Measurements from ENCODE around the gene LYZL1. TPM values are rescaled to one million over a fixed set of nuclear protein-coding genes. Genes with fewer than 3 reads are reported as not detected.
"Not testable (repeated sequence)": the region's sequence is repeated elsewhere in the genome, so short reads cannot be mapped to it uniquely, and the experiment has no call there.

The LYZL1 gene
- total RNA-seq, 1 donor from 2014 or later = not detected

DNA sequence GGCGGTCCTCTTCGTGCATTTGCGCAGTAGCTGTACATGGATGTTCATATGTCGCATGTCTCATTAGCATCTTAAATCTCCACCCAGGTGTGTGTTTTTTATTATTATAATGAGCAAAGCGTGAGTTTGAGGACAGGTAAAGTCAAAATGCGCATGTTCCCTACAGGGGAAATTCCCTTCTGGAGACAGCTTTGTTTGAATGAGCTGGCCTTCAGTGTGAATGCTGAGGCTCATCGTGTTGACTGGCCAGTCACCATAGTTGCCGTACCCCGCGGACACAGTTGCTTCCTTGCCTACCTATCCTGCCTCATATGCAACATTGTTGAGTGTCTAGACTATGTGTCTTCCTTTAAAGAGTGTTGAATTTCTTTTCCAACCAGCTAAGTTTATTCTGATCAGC is 13.6 kb downstream of the LYZL1 start:
- Mint-ChIP-seq H3K4me1 (ENCODE audit: unreplicated experiment) (peaks cover 15% of the 10 kb centered on the region), H3K9me3 (peaks cover 24% of the 10 kb centered on the region), H3K4me3 (no peak overlapping the region), H3K36me3 (peaks cover 20% of the 10 kb centered on the region), H3K27ac (no peak overlapping the region), H3K27me3 (no peaks in the 10 kb centered on the region)
- TF ChIP-seq, protein P1, sequence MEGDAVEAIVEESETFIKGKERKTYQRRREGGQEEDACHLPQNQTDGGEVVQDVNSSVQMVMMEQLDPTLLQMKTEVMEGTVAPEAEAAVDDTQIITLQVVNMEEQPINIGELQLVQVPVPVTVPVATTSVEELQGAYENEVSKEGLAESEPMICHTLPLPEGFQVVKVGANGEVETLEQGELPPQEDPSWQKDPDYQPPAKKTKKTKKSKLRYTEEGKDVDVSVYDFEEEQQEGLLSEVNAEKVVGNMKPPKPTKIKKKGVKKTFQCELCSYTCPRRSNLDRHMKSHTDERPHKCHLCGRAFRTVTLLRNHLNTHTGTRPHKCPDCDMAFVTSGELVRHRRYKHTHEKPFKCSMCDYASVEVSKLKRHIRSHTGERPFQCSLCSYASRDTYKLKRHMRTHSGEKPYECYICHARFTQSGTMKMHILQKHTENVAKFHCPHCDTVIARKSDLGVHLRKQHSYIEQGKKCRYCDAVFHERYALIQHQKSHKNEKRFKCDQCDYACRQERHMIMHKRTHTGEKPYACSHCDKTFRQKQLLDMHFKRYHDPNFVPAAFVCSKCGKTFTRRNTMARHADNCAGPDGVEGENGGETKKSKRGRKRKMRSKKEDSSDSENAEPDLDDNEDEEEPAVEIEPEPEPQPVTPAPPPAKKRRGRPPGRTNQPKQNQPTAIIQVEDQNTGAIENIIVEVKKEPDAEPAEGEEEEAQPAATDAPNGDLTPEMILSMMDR (conservative IDR thresholded peaks at IDR 0.05) = no peak
- DNase-seq (ENCODE audit: extremely low spot score, unreplicated experiment) = no peak

GRCh38 chr10:29304264-29304994 is 15.6 kb downstream of the LYZL1 start:
- Mint-ChIP-seq H3K27ac (peak overlapping the region; percentile 15), H3K4me3 (peak overlapping the region; percentile 50), H3K27me3 (no peaks in the 10 kb centered on the region), H3K4me1 (ENCODE audit: unreplicated experiment) (peaks cover 15% of the 10 kb centered on the region), H3K36me3 (peaks cover 14% of the 10 kb centered on the region), H3K9me3 (peaks cover 14% of the 10 kb centered on the region)
- TF ChIP-seq, protein P1 (conservative IDR thresholded peaks at IDR 0.05) = peak; percentile 96
- DNase-seq (ENCODE audit: extremely low spot score, unreplicated experiment) = peak; percentile 64

- peaks cover 19% of the 10 kb centered on the region for H3K4me1 Mint-ChIP-seq (ENCODE audit: unreplicated experiment)
- H3K9me3 Mint-ChIP-seq = peaks cover 15% of the 10 kb centered on the region
- TF ChIP-seq, protein P1 (conservative IDR thresholded peaks at IDR 0.05) = no peak
- peaks cover 14% of the 10 kb centered on the region for H3K36me3 Mint-ChIP-seq
- no peak overlapping the region for H3K4me3 Mint-ChIP-seq
- DNase-seq (ENCODE audit: extremely low spot score, unreplicated experiment) = no peak
- peak overlapping the region; percentile 15 for H3K27ac Mint-ChIP-seq
- H3K27me3 Mint-ChIP-seq = no peaks in the 10 kb centered on the region
Measured at GRCh38 chr10:29304995-29305335, 16.1 kb downstream of the LYZL1 start.

DNA sequence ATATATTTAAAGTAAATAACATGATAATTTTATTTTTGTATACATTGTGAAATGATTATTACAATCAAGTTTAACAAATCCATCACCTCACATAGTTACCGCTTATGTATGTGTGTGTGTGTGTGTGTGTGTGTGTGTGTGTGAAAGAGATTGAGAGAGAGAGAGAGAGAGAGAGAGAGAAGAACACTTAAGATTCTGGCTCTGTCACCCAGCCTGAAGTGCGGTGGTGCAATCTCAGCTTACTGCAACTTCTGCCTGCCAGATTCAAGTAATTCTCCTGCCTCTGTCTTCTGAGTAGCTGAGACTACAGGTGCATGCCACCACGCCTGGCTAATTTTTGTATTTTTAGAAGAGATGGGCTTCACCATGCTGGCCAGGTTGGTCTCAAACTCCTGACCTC is 17.8 kb downstream of the LYZL1 start:
- Mint-ChIP-seq H3K4me1 (ENCODE audit: unreplicated experiment) (peaks cover 23% of the 10 kb centered on the region), H3K27me3 (no peaks in the 10 kb centered on the region), H3K4me3 (no peak overlapping the region), H3K9me3 (peaks cover 12% of the 10 kb centered on the region), H3K27ac (no peak overlapping the region), H3K36me3 (peaks cover 10% of the 10 kb centered on the region)
- TF ChIP-seq, protein P1 (conservative IDR thresholded peaks at IDR 0.05) = no peak
- peak; percentile 6 for DNase-seq (ENCODE audit: extremely low spot score, unreplicated experiment)

DNA sequence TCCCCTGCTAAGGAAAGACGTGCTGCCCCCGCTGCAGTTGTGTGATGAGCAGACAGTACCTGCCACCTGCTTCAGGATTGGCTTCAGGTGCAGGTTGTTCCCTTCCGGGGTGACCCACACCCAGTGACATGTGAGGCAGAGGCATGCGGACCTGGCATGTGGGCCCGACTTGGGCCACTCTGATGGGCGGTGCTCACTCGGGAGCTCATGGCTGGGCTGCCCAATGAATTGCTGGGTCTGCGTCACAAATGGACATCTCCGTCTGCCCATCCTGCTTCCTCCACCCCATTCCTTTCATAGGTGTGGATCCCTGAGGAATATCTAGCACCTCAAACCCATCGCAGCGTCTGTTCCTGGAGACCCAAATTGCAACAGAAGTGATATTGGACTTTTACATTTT is 19.3 kb downstream of the LYZL1 start:
- H3K27ac Mint-ChIP-seq, H3K27me3 Mint-ChIP-seq, H3K4me3 Mint-ChIP-seq, H3K9me3 Mint-ChIP-seq, H3K36me3 Mint-ChIP-seq: not testable (repeated sequence)
- peaks cover 23% of the 10 kb centered on the region for H3K4me1 Mint-ChIP-seq (ENCODE audit: unreplicated experiment)
- peak; percentile 42 for DNase-seq (ENCODE audit: extremely low spot score, unreplicated experiment)

- Mint-ChIP-seq H3K36me3 (peaks cover 4% of the 10 kb centered on the region), H3K27ac (no peak overlapping the region), H3K4me1 (ENCODE audit: unreplicated experiment) (peaks cover 21% of the 10 kb centered on the region), H3K4me3 (no peak overlapping the region), H3K9me3 (peaks cover 6% of the 10 kb centered on the region), H3K27me3 (no peaks in the 10 kb centered on the region)
- DNase-seq (ENCODE audit: extremely low spot score, unreplicated experiment) = peak; percentile 4
- TF ChIP-seq, protein P1 (conservative IDR thresholded peaks at IDR 0.05) = no peak
Measured at GRCh38 chr10:29309465-29309864, 20.6 kb downstream of the LYZL1 start.

DNA sequence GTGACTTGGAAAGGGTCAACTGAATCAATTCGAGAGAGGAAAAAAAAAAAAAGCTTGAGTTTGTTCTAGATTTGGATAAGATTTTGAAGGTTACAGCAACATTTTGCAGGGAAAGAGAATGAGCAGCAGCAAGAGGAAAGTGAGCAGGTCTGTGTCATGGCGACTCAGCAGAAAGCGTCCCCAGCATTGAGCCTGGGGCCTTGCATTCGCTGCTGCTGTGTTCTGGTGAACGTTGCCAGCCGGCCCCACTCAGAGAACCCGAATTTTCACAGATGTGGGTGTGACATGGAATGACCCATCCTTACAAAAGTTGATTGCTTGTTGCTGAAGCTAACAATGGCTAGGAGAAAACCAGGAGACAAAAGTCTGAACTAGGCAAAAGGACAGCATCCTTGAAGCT is 21.6 kb downstream of the LYZL1 start:
- peaks cover 12% of the 10 kb centered on the region for H3K4me1 Mint-ChIP-seq (ENCODE audit: unreplicated experiment)
- peak; percentile 37 for DNase-seq (ENCODE audit: extremely low spot score, unreplicated experiment)
- not testable (repeated sequence) for H3K27me3 Mint-ChIP-seq, H3K4me3 Mint-ChIP-seq, H3K36me3 Mint-ChIP-seq, H3K9me3 Mint-ChIP-seq, H3K27ac Mint-ChIP-seq

Measured in type B pancreatic cell (in vitro differentiated cells).